NCI-H1694 (cell line): ENCODE data around the gene CDH6.

ENCODE experiments used
- DNase-seq: peaks from one replicate; lab custom pipeline; 2025; lab: John Stamatoyannopoulos, UW

Gene CDH6

DNA sequence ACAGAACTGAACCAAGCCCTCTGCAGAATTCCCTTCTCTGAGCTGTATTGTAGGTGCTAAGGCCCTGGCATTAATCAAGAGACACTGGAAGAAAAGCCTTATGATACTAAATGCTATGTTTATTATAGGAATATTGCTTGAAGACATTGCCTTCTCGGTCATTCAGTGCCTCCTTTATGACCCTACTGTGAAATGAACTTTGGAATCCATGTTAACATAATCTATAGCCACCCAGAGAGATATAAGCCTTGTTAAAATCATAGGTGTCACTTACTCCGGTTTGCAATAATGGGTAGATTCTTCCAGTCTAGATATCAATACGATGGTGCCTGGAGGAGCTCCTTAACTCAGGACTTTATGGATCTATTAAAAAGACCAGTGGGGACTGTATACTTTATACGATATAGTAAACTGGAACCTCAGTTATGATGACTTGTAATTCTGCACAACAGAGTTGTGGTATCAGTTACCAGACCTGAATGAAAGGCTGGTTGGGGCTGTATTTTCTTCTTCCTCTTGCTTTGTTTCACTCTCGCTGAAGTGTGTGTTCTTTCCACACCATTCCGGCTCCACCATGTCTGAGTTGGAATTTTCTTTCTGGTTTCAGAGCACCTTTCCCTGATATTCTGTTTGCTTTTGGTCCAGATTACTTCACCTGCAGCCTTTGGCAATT, 183.9 kb downstream of the CDH6 start:
- DNase-seq, result no peak

DNA sequence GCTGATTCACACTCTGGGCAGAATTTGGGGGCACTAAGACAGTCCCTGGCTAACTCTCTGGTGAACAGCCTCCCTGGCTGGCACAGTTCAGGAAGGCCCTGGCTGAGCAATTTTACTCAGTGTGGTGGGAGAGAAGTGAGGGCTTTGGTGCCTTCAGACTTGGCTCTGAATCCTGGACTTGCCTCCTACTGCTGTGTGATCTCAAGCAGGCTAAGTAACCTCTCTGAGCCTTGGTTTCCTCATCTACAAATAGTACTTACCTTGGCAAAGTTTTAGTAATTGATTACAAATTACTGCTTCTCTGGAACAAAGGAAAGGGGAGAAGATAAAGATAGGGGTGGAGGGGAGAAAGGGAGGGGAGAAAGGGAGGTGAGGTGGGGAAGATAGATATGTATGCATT, 184.7 kb downstream of the CDH6 start:
- no peak for DNase-seq
